Ovary (tissue), 3 donors: ENCODE data around the gene SLC25A28.

Experiments
- CTCF ChIP-seq, 3 donors: fragments of 450-650 bp in 2 of 3; fragments of 200-600 bp in 1 of 3; IDR thresholded peaks; one replicate each; pipeline versions ENCODE4 v1.5.1 to v1.8.0; 2016 to 2022; ENCODE audit warnings: antibody characterized with exemption in 3 of 3, mild to moderate bottlenecking in 1 of 3
- POLR2A ChIP-seq: fragments of 450-650 bp; IDR thresholded peaks from one replicate; pipeline ENCODE4 v1.6.1; 2017; ENCODE audit warnings: antibody characterized with exemption, mild to moderate bottlenecking, moderate library complexity
- donor health status: DM: no; HTN: no; CAD: no.

GRCh38 chr10:99593312-99593711 lies 26.9 kb downstream of the SLC25A28 start:
- TF ChIP-seq POLR2A (no peak), CTCF (IDR thresholded peaks at IDR 0.05) (no peak)
